Adrenal gland (tissue), 12 donors: ENCODE measurements around the gene UBL7. TPM values are rescaled to one million over a fixed set of nuclear protein-coding genes. Genes with fewer than 3 reads are reported as not detected.

ENCODE experiments used
- DNase-seq, 7 donors: peaks; one replicate each; pipeline ENCODE4 v3.0.0-alpha.2; 2019 to 2020
- H3K27ac ChIP-seq, 5 donors: fragments of 200-600 bp; sonication (generic) in 4 of 5; 1 replicate in 3 of 5; 2 replicates in 2 of 5; pipeline versions ENCODE4 v1.5.1 to v1.8.0; 2016 to 2020; ENCODE audit warnings: mild to moderate bottlenecking in 1 of 5
- H3K27me3 ChIP-seq: fragments of 200-600 bp; 2 replicates; pipeline ENCODE4 v1.8.0; 2021
- H3K36me3 ChIP-seq, 2 donors: fragments of 200-600 bp; replicated peaks in 1 of 2; 1 replicate in 1 of 2; 2 replicates in 1 of 2; pipeline versions ENCODE4 v1.5.1 to v1.8.0; 2018 to 2022
- H3K4me1 ChIP-seq, 2 donors: fragments of 200-600 bp; replicated peaks in 1 of 2; 1 replicate in 1 of 2; 2 replicates in 1 of 2; pipeline versions ENCODE4 v1.5.1 to v1.8.0; 2018 to 2021
- H3K4me3 ChIP-seq, 4 donors: fragments of 200-600 bp; sonication (generic) in 3 of 4; one replicate each; pipeline ENCODE4 v1.5.1; 2016 to 2018
- H3K9me3 ChIP-seq, 3 donors: fragments of 200-600 bp; sonication (generic) in 1 of 3; replicated peaks in 1 of 3; 1 replicate in 2 of 3; 2 replicates in 1 of 3; pipeline versions ENCODE4 v1.5.1 to v1.8.0; 2016 to 2021
- CTCF ChIP-seq, 6 experiments: fragments of 450-650 bp in 4 of 6; fragments of 200-600 bp in 2 of 6; sonication (generic) in 1 of 6; IDR thresholded peaks; 1 replicate in 5 of 6; 2 replicates in 1 of 6; pipeline versions ENCODE4 v1.5.1 to v1.8.0; 2016 to 2021; ENCODE audit warnings: antibody characterized with exemption in 6 of 6, mild to moderate bottlenecking in 2 of 6, moderate library complexity in 1 of 6
- POLR2A ChIP-seq, 2 donors: fragments of 450-650 bp; IDR thresholded peaks; one replicate each; pipeline ENCODE4 v1.6.1; 2017; ENCODE audit warnings: antibody characterized with exemption in 2 of 2, mild to moderate bottlenecking in 2 of 2, moderate library complexity in 1 of 2
- WGBS, 4 donors: extraction: QIAGEN DNeasy Blood & Tissue Kit in 2 of 4; methylation state at CpG; one replicate each; pipeline versions ENCODE4 v1.1.5 to v1.1.7; 2013 to 2017; 5-methylcytosine and 5-hydroxymethylcytosine counted together
- intact Hi-C, 2 donors: fragments of 100-400 bp; cut with DNase I; formaldehyde crosslinking; loops; one replicate each; pipeline versions ENCODE4 v1.14.1 to v1.15.0; 2022 to 2023
- polyA plus RNA-seq, 3 donors: library from polyadenylated mRNA; stranded (reverse); fragments of 200-250 nt in 2 of 3; fragments of 350-450 nt in 1 of 3; fragmentation: Illumina TruSeq in 1 of 3; extraction: RNeasy Lipid Tissue Mini Kit (QIAGEN cat#74804) in 1 of 3; gene quantifications; one replicate each; pipeline ENCODE4 v1.2.3, GENCODE V29; 2013 to 2014
- total RNA-seq, 9 donors: library from RNA; depleted of rRNA in 4 of 9; stranded (reverse); fragments of >200 nt in 4 of 9; fragments of 120-200 nt in 1 of 9; fragmentation: NEBNext Ultra II Directional in 1 of 9; extraction: Animal tissue kit (Norgen Biotek cat#: 25700) in 1 of 9; gene quantifications; one replicate each; pipeline versions ENCODE4 v1.1.0 to v1.2.4, GENCODE V29; 2013 to 2023
- donor health status: healthy with polysubstance abuse.
- donor health status: Bipolar disorder and iron deficiency.
- donor health status: DM: yes; HTN: yes; CAD: no.
- donor health status: DM: no; HTN: no; CAD: no.
- donor health status: DM: no; HTN: no; CAD: no.
- donor health status: DM: yes; HTN: yes; CAD: no.

UBL7 gene
- total and polyA plus RNA-seq, 12 donors: 16.0 to 85.0 (median 50.2) TPM

GRCh38 chr15:74428442-74428787 lies 32.5 kb downstream of the UBL7 start:
- 82 to 89% (median 84%) methylated on average over 5 of the region's 5 CpGs for WGBS, 4 donors

GRCh38 chr15:74427607-74428441 lies 33.1 kb downstream of the UBL7 start:
- TF ChIP-seq POLR2A (IDR thresholded peaks at IDR 0.05): no peak
- Histone ChIP-seq H3K9me3 (no peaks in the 10 kb centered on the region), H3K36me3 (no peaks in the 10 kb centered on the region), H3K27me3 (no peaks in the 10 kb centered on the region), H3K27ac (no peak overlapping the region), H3K4me1 (peaks cover 8 to 20% of the 10 kb centered on the region in 2 donors), H3K4me3 (no peak overlapping the region)
- 75 to 85% (median 79%) methylated on average over 7 to 9 of the region's 9 CpGs for WGBS, 4 donors
- intact Hi-C loops: no loop called here
- DNase-seq: peak in 1 of 7 donors; percentile 22

More at GRCh38 chr15:74428442-74428787, 32.5 kb downstream of the UBL7 start:
- Histone ChIP-seq H3K27ac (peak overlapping the region in 1 of 5 donors; percentile 20), H3K9me3 (no peaks in the 10 kb centered on the region), H3K4me1 (peaks cover 13 to 20% of the 10 kb centered on the region in 2 donors), H3K4me3 (no peak overlapping the region), H3K36me3 (no peaks in the 10 kb centered on the region), H3K27me3 (no peaks in the 10 kb centered on the region)
- no peak for DNase-seq
- intact Hi-C loops: no loop called here
- TF ChIP-seq CTCF (IDR thresholded peaks at IDR 0.05): no peak
- TF ChIP-seq POLR2A (IDR thresholded peaks at IDR 0.05): no peak

GRCh38 chr15:74426404-74427281 lies 34.3 kb downstream of the UBL7 start:
- no peak overlapping the region for H3K27ac ChIP-seq
- no peaks in the 10 kb centered on the region for H3K9me3 ChIP-seq
- 84 to 86% (median 84%) methylated on average over 7 to 10 of the region's 10 CpGs for WGBS, 4 donors
- no peak overlapping the region for H3K4me3 ChIP-seq
- DNase-seq: no peak
- intact Hi-C loops: no loop called here
- TF ChIP-seq POLR2A (IDR thresholded peaks at IDR 0.05): no peak
- TF ChIP-seq CTCF (IDR thresholded peaks at IDR 0.05): no peak
- H3K27me3 ChIP-seq: no peaks in the 10 kb centered on the region
- no peaks in the 10 kb centered on the region for H3K36me3 ChIP-seq
- peaks cover 0 to 15% of the 10 kb centered on the region in 2 donors for H3K4me1 ChIP-seq

- 42 to 69% (median 57%) methylated on average over 3 to 7 of the region's 7 CpGs for WGBS, 4 donors
- no peak for DNase-seq
- H3K27ac ChIP-seq: no peak overlapping the region
- TF ChIP-seq POLR2A (IDR thresholded peaks at IDR 0.05) (no peak), CTCF (IDR thresholded peaks at IDR 0.05) (no peak)
- no peaks in the 10 kb centered on the region for H3K9me3 ChIP-seq
- intact Hi-C loops: no loop called here
- H3K4me1 ChIP-seq: peaks cover 3 to 21% of the 10 kb centered on the region in 2 donors
- H3K27me3 ChIP-seq: no peaks in the 10 kb centered on the region
- no peak overlapping the region for H3K4me3 ChIP-seq
- no peaks in the 10 kb centered on the region for H3K36me3 ChIP-seq
Measured at GRCh38 chr15:74425630-74426029, 35.3 kb downstream of the UBL7 start.
